Lung microvascular endothelial cell (primary cell): ENCODE measurements around the gene YARS1. TPM values are rescaled to one million over a fixed set of nuclear protein-coding genes. Genes with fewer than 3 reads are reported as not detected.

Experiments used
- DNase-seq, 2 donors: peaks; one replicate each; pipeline versions ENCODE4 v3.0.0 to v3.0.0-alpha.2; 2010; ENCODE audit warnings: low read depth in 2 of 2
- total RNA-seq: library from RNA; depleted of rRNA; stranded (reverse); fragments of >200 nt; gene quantifications from 2 replicates; pipeline ENCODE4 v1.2.1, GENCODE V29; 2014

The YARS1 gene
- 58.8 and 94.8 TPM in 2 replicates for total RNA-seq

- DNase-seq: peak; percentile 98 to 99
Measured at GRCh38 chr1:32817159-32817814, at the start of gene YARS1, which contains the start of gene S100PBP. YARS1 (minus strand) TSS chr1:32817358; CDS start chr1:32817244, 114 bp downstream. S100PBP (plus strand) TSS chr1:32817653; CDS start chr1:32826100, 8,447 bp downstream.

GRCh38 chr1:32865639-32866405 lies 48.7 kb upstream of the YARS1 start:
- no peak for DNase-seq

GRCh38 chr1:32864375-32865019 lies 47.3 kb upstream of the YARS1 start:
- DNase-seq: no peak

GRCh38 chr1:32863881-32864245 lies 46.7 kb upstream of the YARS1 start:
- no peak for DNase-seq

GRCh38 chr1:32863218-32863880 lies 46.2 kb upstream of the YARS1 start:
- DNase-seq: no peak

GRCh38 chr1:32861904-32862695 lies 44.9 kb upstream of the YARS1 start:
- DNase-seq: no peak

GRCh38 chr1:32860566-32860965 lies 43.4 kb upstream of the YARS1 start:
- DNase-seq: no peak

GRCh38 chr1:32859915-32860314 lies 42.8 kb upstream of the YARS1 start:
- DNase-seq: peak in 1 of 2 donors; percentile 62

- no peak for DNase-seq
Measured at GRCh38 chr1:32858791-32859190, 41.6 kb upstream of the YARS1 start.

GRCh38 chr1:32858136-32858535 lies 41.0 kb upstream of the YARS1 start:
- no peak for DNase-seq

- DNase-seq: no peak
Measured at GRCh38 chr1:32855861-32856617, 38.9 kb upstream of the YARS1 start.

GRCh38 chr1:32848354-32849063 lies 31.4 kb upstream of the YARS1 start:
- DNase-seq: no peak

GRCh38 chr1:32831878-32832277 lies 14.7 kb upstream of the YARS1 start:
- DNase-seq: no peak

- DNase-seq: no peak
Measured at GRCh38 chr1:32830092-32830852, 13.1 kb upstream of the YARS1 start.

GRCh38 chr1:32828341-32828740 lies 11.2 kb upstream of the YARS1 start:
- peak; percentile 3 to 50 for DNase-seq

GRCh38 chr1:32825181-32825580 lies 8.0 kb upstream of the YARS1 start:
- DNase-seq: peak in 1 of 2 donors; percentile 12

- DNase-seq: no peak
Measured at GRCh38 chr1:32818804-32819541, 1.8 kb upstream of the YARS1 start.
